HPDE6-E6E7 (cell line): Measurements from ENCODE around the gene LIN54.

Experiments used
- DNase-seq: peaks from one replicate; pipeline ENCODE4 v3.0.0; 2011; ENCODE audit warnings: missing footprints; ENCODE audit errors: extremely low spot score

The LIN54 gene

DNA sequence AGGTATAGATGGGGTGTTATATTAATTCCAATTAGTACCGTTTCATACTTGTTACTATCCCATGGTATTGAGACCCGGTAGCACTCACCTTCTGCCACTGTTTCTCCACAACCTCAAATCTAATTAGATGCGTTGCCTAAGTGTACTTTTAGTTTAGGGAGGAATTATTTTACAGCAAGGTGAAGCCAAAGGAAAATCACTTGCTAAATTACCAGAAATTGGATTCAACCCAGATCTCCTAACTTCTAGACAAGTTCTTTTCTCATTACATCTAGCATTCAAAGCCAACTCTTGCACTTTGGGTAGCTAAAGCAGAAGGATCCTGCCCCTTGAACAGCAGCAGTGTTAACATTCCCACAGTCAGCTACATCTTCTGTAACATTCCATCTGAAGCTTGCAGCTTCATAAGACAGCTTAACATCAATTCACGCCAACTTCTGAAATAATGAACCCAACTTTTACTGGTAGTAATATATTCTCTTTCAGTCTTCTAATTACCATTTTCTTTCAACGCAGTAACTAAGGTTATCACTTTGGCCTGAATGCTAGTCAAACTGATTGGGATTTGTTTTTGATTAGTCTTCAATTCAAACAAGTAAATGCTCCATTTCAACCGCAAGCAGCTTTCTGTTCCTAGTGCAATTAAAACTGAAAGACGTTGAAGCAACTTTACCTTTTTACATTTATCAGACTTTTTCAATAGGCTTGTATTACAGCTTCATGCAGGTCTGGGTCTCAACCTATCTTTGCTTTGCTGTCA is 118.7 kb downstream of the LIN54 start:
- no peak for DNase-seq

- peak; percentile 64 for DNase-seq
These were observed 119.5 kb downstream of the LIN54 start, which contains the start of gene SEC31A for GRCh38 chr4:82890901-82891706. SEC31A (minus strand) TSS chr4:82891153; CDS start chr4:82881936, 9,217 bp downstream.

DNA sequence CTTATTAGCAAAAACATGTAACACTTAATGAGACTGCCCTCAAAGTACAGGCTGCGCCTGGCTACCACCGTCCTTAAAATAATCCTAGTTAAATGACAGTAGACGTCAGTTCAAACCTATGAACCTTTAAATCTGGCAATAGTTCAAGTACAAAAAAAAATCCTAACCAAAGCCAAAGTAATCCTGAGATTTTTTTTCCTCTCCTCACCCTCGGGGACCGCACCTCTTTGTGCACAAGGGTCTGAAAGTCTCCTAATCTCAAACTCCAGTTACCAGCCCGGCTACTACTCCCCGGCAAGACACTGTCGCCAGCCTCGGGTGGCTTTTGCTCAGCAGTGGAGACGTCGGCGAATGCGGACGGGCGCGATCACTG is 120.1 kb downstream of the LIN54 start:
- DNase-seq, result no peak

DNA sequence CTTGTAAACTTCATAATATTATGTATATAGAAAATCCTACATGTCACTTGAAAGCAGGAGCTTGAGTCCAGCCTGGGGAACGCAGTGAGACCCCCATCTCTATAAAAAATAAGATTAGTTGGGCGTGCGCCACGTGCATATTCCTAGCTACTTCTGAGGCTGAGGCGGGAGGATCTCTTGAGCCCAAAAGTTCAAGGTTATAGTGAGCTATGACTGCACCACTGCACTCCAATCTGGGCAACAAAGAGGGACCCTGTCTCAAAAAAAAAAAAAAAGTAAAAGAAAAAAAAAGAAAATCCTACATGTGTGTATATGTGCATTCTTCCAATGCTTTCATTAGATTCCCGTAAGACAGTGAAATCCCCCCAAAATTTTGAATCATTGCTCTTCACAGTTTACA is 121.3 kb downstream of the LIN54 start:
- no peak for DNase-seq

- no peak for DNase-seq
These were observed 124.3 kb downstream of the LIN54 start for GRCh38 chr4:82886147-82886942.

DNA sequence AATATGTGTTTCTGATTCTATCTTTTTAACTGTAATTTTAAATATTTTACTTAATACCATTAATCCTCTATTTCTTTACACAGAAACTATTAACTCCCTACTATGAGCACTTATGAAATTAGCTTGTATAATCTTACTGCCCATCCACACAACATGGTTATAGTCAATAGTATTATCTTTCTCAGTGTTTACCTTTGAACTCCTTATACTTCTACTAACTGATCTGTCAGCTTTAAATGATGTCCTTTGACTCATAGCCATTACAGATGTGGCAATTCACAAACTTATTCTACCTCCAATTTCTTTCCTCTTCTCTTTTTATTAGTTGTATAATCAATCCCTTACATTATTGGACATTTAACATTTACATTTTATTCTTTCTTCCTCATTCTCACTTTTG is 125.2 kb downstream of the LIN54 start:
- no peak for DNase-seq
